NCI-H146 treated with DMSO at 0.1 percent for 48 hours (cell line): ENCODE data around the gene TSR3.

Experiments
- DNase-seq: peaks from one replicate; lab custom pipeline; 2025; ENCODE audit not compliant: unreplicated experiment; lab: John Stamatoyannopoulos, UW

Gene TSR3

GRCh38 chr16:1351582-1352362 is at the start of gene TSR3, which contains the start of gene GNPTG:
TSS of gene TSR3 (minus strand) at chr16:1351878. CDS start at chr16:1351804, 74 bp downstream.
TSS of gene GNPTG (plus strand) at chr16:1351931. CDS start at chr16:1351966, 35 bp downstream.
- DNase-seq = peak; percentile 56

DNA sequence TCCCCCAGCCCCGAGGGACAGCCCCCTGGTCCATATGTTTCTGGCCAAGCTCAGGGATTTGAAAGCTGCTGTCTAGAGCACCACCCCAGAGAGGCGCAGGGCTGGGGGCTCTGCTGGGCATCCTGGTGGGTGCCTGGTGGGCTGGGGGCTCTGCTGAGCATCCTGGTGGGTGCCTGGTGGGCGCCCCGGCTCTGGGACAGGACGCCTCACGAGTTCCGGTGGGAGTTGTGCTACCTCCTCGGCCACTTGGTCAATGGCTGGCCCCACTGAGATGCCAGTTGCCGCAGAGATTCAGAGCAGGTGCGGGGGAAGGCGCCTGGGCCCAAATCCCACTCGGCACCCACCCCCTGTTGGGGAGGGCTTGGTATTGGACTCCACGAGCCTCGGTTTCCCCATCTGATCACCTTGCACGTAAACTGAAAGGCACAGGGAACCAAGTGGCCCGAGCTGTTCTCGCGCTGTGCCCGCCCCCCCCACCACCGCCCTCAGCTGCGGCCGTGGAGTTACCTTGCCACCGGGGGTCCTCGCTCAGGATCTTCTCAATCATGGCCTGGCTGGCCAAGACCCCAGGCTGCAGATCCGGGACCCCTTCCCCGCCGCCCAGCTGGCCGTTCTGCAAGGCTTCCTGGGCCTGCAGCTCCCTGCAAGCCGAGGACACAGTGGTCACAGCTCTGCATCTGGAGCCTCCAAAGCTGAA is 49.5 kb upstream of the TSR3 start:
- DNase-seq = no peak

DNA sequence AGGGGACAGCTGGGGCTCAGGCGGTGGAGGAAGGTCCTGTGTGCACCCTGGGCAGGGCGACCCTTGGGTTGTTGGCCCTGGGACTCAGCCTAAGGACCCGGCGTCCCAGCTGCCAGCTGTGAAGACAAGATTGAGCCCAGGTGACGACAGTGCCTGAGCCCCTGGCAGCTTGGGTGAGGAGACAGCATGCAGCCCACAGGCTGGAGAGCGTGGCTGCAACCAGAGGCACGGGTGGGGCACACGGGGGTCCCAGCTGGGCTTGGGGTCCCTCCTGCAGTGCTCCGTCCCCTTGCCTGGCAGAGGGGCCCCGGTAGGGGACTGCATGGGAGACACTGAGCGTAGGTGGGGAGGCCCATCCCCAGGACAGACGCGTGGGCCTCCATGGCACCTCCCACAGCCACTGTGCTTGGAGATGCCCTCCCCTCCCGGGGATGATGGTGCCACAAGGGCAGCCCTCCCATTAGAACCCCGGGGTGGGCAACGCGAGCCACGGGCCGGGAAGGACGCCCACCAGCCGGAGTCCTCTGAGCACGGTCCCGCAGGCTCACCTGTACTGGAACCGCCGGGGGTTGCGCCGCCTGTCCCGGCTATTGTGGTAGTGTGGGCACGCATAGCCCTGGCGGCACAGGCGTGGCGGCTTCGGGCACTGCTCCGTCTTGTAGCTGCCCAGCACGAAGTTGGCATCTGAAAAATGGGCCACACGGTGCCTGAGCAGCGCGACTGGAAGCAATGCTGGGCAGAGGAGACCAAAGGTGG is 47.3 kb upstream of the TSR3 start:
- DNase-seq = no peak

GRCh38 chr16:1398351-1398750 is 46.7 kb upstream of the TSR3 start:
- no peak for DNase-seq

GRCh38 chr16:1397779-1398178 is 46.1 kb upstream of the TSR3 start:
- DNase-seq = no peak

GRCh38 chr16:1395444-1396031 is 43.9 kb upstream of the TSR3 start:
- no peak for DNase-seq

- DNase-seq = no peak
These were observed 42.8 kb upstream of the TSR3 start for GRCh38 chr16:1394367-1394951.

GRCh38 chr16:1393613-1394176 is 42.0 kb upstream of the TSR3 start:
- DNase-seq = no peak

DNA sequence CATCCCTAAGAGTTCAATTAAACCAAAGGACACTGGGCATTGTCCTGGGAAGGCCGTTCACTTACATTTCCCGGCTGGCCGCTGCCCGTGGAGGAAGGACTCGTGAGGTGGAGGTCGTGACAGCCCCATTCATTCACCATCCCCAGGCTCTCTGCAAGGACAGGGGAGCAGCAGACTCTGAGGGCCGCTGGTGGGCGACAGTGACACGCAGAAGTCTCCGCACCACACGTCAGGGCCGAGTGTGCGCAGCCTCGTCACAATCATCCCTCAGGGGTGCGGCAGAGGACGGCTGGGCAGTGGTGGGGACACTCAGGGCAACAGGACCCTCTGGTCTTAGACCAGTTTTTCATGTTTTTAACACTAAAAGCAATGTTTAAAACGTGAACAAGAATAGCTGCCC is 41.1 kb upstream of the TSR3 start:
- DNase-seq = no peak

DNA sequence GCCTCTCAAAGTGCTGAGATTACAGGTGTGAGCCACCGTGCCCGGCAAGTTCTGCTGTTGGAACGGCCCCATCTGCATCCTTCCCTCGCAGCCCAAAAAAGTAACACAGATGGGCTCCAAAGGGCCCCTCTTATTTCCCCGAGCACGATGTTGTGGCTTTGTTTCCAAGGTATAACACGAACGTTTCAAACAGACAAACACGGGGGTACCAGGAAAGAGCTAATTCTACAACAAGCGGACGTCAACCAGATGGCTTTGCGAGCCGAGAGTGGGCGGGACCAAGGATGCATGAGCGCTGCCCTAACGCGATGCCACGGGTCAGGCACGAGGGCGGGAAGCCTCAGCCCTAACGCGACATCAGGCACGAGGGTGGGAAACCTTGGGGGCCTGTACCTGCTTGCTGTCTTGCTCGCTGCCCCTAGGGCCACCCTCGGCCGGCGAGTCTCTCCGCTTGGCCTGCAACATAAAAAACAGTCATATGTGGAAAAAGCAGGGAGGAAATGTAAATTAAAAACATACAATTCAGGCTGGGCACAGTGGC is 38.6 kb upstream of the TSR3 start:
- no peak for DNase-seq

DNA sequence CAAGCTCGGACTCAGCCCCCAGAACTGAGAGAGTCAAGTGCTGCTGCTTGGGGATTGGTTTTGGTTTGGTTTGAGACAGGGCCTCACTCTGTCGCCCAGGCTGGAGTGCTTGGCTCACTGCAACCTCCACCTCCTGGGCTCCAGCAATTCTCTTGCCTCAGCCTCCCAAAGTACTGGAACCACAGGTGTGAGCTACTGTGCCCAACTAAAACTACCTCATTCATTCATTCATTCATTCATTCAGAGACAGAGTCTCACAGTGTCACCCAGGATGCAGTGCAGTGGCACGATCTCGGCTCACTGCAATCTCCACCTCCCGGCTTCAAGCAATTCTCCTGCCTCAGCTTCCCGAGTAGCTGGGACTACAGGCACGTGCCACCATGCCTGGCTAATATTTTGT is 38.1 kb upstream of the TSR3 start:
- DNase-seq = no peak

DNA sequence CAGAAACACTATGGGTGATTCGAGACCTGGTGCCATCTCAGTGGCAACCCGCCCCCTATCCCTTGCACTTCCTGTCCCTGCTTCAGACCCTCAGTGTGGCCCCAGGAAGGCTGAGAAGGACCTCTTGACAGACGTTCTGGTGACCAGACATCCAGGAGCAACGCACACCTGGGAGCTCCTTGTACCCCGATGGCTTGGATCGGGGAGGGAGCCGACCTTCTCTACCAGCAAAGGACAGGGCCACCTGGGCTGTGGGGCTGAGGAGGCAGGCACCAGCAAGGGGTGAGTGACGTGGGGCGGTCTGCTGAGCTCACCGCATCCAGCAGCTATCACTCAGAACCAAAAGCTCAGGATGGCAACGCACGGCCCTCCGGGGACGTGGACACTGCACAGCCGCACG is 35.7 kb upstream of the TSR3 start:
- no peak for DNase-seq

DNA sequence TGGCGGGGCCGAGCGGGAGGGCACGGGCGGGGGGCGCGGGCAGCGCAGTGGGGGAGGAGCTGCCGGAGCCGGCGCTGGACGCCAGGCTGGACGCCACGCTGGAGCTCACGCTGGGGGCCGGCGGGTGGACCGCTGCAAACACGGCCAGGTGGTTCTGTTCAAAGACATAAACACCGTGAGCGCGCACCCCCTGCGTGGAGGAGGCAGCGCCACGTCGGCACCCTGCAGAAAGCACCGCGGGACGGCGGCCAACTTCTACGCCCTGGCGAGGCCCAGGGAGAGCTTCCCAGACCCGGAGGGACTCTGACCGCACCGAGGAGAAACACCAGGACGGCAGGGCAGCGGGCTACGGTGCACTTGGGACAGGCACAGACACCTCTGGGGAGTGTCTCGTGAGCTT is 33.6 kb upstream of the TSR3 start:
- no peak for DNase-seq

DNA sequence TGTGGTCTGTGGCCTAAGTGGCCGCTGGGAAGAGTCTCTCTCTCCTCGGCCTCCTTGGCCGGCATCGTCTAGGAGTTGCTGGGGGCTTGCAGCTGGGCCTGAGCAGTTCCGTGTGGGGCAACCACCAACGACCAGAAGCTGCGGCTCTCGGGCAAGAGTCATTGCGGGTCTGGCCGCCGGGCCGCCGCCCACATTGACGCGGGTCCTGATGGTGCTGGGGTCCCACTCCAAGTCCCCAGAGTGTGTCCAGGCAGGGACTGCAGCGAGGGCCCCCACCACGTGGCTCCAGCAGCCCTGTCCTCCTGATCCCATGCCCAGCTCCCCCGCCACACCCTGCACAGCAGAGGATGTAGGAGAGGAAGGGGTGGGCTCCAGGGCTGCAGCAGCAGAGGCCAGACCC is 31.9 kb upstream of the TSR3 start:
- DNase-seq = no peak

- DNase-seq = no peak
These were observed 30.1 kb upstream of the TSR3 start for GRCh38 chr16:1381612-1382406.

GRCh38 chr16:1380195-1380594 is 28.5 kb upstream of the TSR3 start:
- no peak for DNase-seq

GRCh38 chr16:1379304-1380076 is 27.8 kb upstream of the TSR3 start:
- no peak for DNase-seq

DNA sequence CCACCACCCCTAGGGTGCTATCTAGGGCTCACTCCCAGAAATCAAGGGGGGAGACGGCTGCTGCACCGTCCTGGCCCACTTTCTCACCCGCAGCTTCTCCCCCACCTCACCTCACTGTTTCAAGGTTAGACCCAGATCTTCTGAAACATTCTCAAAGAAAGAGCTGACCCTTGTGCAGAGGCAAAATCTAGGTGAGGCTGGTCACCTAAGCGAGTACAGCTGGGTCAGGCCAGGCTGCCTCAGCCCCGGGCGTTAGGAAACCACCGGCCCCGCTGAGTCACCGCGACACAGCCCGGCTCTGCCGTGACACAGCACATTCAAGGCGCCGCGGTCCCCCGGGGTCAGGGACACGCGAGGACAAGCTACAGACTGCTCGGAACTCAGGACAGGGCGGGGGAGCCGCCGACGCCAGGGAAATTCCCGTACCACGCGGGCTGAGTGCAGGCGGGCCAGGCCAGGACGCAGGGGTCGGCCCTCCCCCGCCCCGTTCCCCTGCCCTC is 27.2 kb upstream of the TSR3 start:
- DNase-seq = no peak
